Colonic mucosa (tissue), 4 donors: Measurements from ENCODE around the gene PDSS2. TPM values are rescaled to one million over a fixed set of nuclear protein-coding genes. Genes with fewer than 3 reads are reported as not detected.
"Not testable (repeated sequence)": the region's sequence is repeated elsewhere in the genome, so short reads cannot be mapped to it uniquely, and the experiment has no call there.

Experiments used
- DNase-seq: peaks from one replicate; pipeline ENCODE4 v3.0.0-alpha.2; 2020
- H3K27ac ChIP-seq: fragments of 200-600 bp; one replicate; pipeline ENCODE4 v1.8.0; 2021
- H3K27me3 ChIP-seq: fragments of 200-600 bp; one replicate; pipeline ENCODE4 v1.8.0; 2021
- H3K36me3 ChIP-seq: fragments of 200-600 bp; one replicate; pipeline ENCODE4 v1.8.0; 2021
- H3K4me1 ChIP-seq: fragments of 200-600 bp; one replicate; pipeline ENCODE4 v1.8.0; 2021; ENCODE audit warnings: mild to moderate bottlenecking
- H3K4me3 ChIP-seq: fragments of 200-600 bp; one replicate; pipeline ENCODE4 v1.8.0; 2021
- H3K9ac ChIP-seq, 2 donors: one replicate each; pipeline ENCODE4 v1.7.0; 2013; ENCODE audit warnings: control low read depth in 2 of 2, low read depth in 2 of 2, low read length in 2 of 2
- H3K9me3 ChIP-seq: fragments of 200-600 bp; one replicate; pipeline ENCODE4 v1.8.0; 2021
- CTCF ChIP-seq: fragments of 200-600 bp; IDR thresholded peaks from one replicate; pipeline ENCODE4 v1.8.0; 2022; ENCODE audit warnings: antibody characterized with exemption, mild to moderate bottlenecking
- intact Hi-C: fragments of 100-400 bp; cut with DNase I; formaldehyde crosslinking; loops from one replicate; pipeline ENCODE4 v1.14.1; 2022
- total RNA-seq, 2 donors: library from RNA; stranded (reverse); fragmentation: NEBNext Ultra II Directional in 1 of 2; extraction: Animal tissue kit (Norgen Biotek cat#: 25700) in 1 of 2; gene quantifications; one replicate each; pipeline ENCODE4 v1.2.1, GENCODE V29; 2021
- donor health status: healthy.
- donor health status: DM: no; HTN: no; CAD: no.
- donor health status: DM: no; HTN: no; CAD: no.

The PDSS2 gene
- total RNA-seq, 2 donors from 2014 or later = 26.3 to 35.7 TPM

- peaks cover 39% of the 10 kb centered on the region for H3K27me3 ChIP-seq
- intact Hi-C loops = no loop called here
- TF ChIP-seq CTCF = no peak
- DNase-seq = peak; percentile 31
- H3K27ac ChIP-seq = peak within 1 kb of the TSS; percentile 73
- no peaks in the 10 kb centered on the region for H3K9me3 ChIP-seq
- H3K4me1 ChIP-seq = peaks cover 11% of the 10 kb centered on the region
- no peaks in the 10 kb centered on the region for H3K36me3 ChIP-seq
- peak within 1 kb of the TSS; percentile 46 to 55 for H3K9ac ChIP-seq
- peak within 1 kb of the TSS; percentile 59 for H3K4me3 ChIP-seq
Measured at GRCh38 chr6:107489636-107490565, 30.5 kb upstream of the PDSS2 start, which contains the start of gene SOBP. TSS of gene SOBP (plus strand) at chr6:107490117. CDS start at chr6:107490617, 500 bp downstream.

GRCh38 chr6:107488875-107489635 lies 29.7 kb upstream of the PDSS2 start:
- peak; percentile 33 for DNase-seq
- Histone ChIP-seq H3K9ac (peak overlapping the region; percentile 38 to 41), H3K9me3 (no peaks in the 10 kb centered on the region), H3K4me1 (peaks cover 11% of the 10 kb centered on the region), H3K27me3 (peaks cover 39% of the 10 kb centered on the region), H3K4me3 (peak overlapping the region; percentile 59), H3K27ac (peak overlapping the region; percentile 50), H3K36me3 (no peaks in the 10 kb centered on the region)
- TF ChIP-seq CTCF = no peak
- intact Hi-C loops = no loop called here

- Histone ChIP-seq H3K9ac (no peak overlapping the region), H3K4me3 (peak overlapping the region; percentile 59), H3K9me3 (no peaks in the 10 kb centered on the region), H3K27me3 (peaks cover 39% of the 10 kb centered on the region), H3K36me3 (no peaks in the 10 kb centered on the region), H3K4me1 (peaks cover 11% of the 10 kb centered on the region), H3K27ac (no peak overlapping the region)
- TF ChIP-seq CTCF = no peak
- intact Hi-C loops = no loop called here
- no peak for DNase-seq
Measured at GRCh38 chr6:107488174-107488874, 29.0 kb upstream of the PDSS2 start.

- Histone ChIP-seq H3K9ac (no peak overlapping the region), H3K27me3 (peaks cover 25% of the 10 kb centered on the region), H3K36me3 (no peaks in the 10 kb centered on the region), H3K4me1 (peaks cover 8% of the 10 kb centered on the region), H3K9me3 (no peaks in the 10 kb centered on the region), H3K4me3 (no peak overlapping the region), H3K27ac (no peak overlapping the region)
- no peak for TF ChIP-seq CTCF
- intact Hi-C loops = no loop called here
- no peak for DNase-seq
Measured at GRCh38 chr6:107485157-107485556, 25.8 kb upstream of the PDSS2 start.

GRCh38 chr6:107479089-107479690 lies 19.8 kb upstream of the PDSS2 start:
- intact Hi-C loops = no loop called here

GRCh38 chr6:107475826-107476225 lies 16.5 kb upstream of the PDSS2 start:
- intact Hi-C loops, H3K9me3 ChIP-seq: not testable (repeated sequence)

More at GRCh38 chr6:107479089-107479690, 19.8 kb upstream of the PDSS2 start:
- Histone ChIP-seq H3K27ac (no peak overlapping the region), H3K36me3 (no peaks in the 10 kb centered on the region), H3K9ac (no peak overlapping the region), H3K4me1 (no peaks in the 10 kb centered on the region), H3K4me3 (no peak overlapping the region), H3K9me3 (no peaks in the 10 kb centered on the region), H3K27me3 (peaks cover 5% of the 10 kb centered on the region)
- DNase-seq = no peak
- no peak for TF ChIP-seq CTCF

GRCh38 chr6:107475360-107475759 lies 16.0 kb upstream of the PDSS2 start:
- H3K9ac ChIP-seq, H3K36me3 ChIP-seq, H3K27ac ChIP-seq, DNase-seq, H3K4me1 ChIP-seq, H3K9me3 ChIP-seq, H3K4me3 ChIP-seq, intact Hi-C loops, H3K27me3 ChIP-seq: not testable (repeated sequence)

More at GRCh38 chr6:107475826-107476225, 16.5 kb upstream of the PDSS2 start:
- H3K9ac ChIP-seq, H3K27me3 ChIP-seq, H3K4me1 ChIP-seq, H3K4me3 ChIP-seq, DNase-seq, H3K36me3 ChIP-seq, H3K27ac ChIP-seq: not testable (repeated sequence)
